ENCODE results near the gene TMEM80. TPM values are rescaled to one million over a fixed set of nuclear protein-coding genes. Genes with fewer than 3 reads are reported as not detected.
A peak's percentile ranks its signal among the peaks of the same experiment; 100 is the strongest.

TMEM80 gene
- total and polyA plus RNA-seq, 9 of the 15 experiments (the other 6 are each of a cell fraction or from before 2014, with no cell fraction given) = 5.1 to 30.1 (median 12.4) TPM

DNA sequence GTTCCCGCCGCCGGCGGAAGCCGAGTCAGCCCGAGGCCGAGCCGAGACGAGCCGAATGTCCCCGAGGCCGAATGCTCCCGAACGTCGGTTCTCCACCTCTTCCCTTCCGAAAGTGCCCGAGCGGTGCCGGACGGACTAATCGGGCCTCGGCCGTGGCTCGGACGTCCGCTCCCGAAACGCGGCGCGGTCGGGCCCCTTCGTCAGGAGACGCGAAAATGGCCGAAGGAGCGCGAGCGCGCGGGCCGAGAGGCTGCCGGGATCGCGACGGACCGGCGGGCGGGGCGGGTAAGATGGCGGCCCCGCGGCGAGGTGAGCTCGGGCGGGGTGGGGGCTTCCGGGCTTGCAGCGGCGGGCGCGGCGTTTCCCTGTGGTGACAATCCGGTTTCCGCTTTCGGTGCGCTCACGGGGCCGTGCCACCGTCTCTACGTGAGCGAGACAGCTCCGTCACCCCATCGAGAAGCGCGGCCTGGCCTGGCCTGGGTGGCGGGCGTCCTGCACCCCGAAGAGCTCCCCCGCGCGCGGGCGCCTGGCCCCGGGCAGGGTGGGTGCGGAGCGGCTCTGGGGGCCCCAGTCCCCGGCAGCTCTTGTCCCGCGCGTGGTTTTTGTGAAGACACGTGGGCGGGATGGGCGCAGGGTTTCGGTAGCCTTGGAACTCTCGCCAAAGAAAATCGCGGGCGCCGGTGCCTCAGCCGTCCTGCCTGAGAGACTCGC, at the start of gene TMEM80 (continued):
- TF ChIP-seq SP2 (IDR thresholded peaks at IDR 0.05; ENCODE audit: extremely low read depth, low read depth, low read length, poor library complexity, severe bottlenecking) (no peak), ATF1 (CRISPR knock-in tag; IDR thresholded peaks at IDR 0.05) (no peak), ATF1 (tag; IDR thresholded peaks at IDR 0.05) (peak; percentile 40; the same call in 1 of the 2 replicates), SIRT6 (IDR thresholded peaks at IDR 0.05; ENCODE audit: low read depth, low read length) (no peak), OTX1 (CRISPR knock-in tag; IDR thresholded peaks at IDR 0.05) (no peak), KDM4B (IDR thresholded peaks at IDR 0.05; ENCODE audit: borderline replicate concordance in 2 of 2, low read depth in 1 of 2) (no peak), ZNF347 (CRISPR knock-in tag; IDR thresholded peaks at IDR 0.05; ENCODE audit: low read depth) (no peak), IRF9 (tag; IDR thresholded peaks at IDR 0.05) (no peak), PML (IDR thresholded peaks at IDR 0.05; ENCODE audit: low read length) (peak; percentile 54), HSF4 (CRISPR knock-in tag; IDR thresholded peaks at IDR 0.05; ENCODE audit: borderline replicate concordance) (no peak), ZNF311 (CRISPR knock-in tag; IDR thresholded peaks at IDR 0.05) (no peak), RB1 (IDR thresholded peaks at IDR 0.05; ENCODE audit: low read depth) (peak; percentile 81), MEF2D (tag; conservative IDR thresholded peaks at IDR 0.05; ENCODE audit: low read depth) (no peak), SREBF1 (IDR thresholded peaks at IDR 0.05; ENCODE audit: borderline replicate concordance, low read depth, low read length) (no peak), ADNP (tag; IDR thresholded peaks at IDR 0.05) (no peak), HMG20B (CRISPR knock-in tag; IDR thresholded peaks at IDR 0.05) (no peak), SIX5 (IDR thresholded peaks at IDR 0.05; ENCODE audit: borderline replicate concordance in 1 of 2, insufficient read depth in 1 of 2, low read depth in 1 of 2, low read length in 2 of 2) (no peak), TAF9B (IDR thresholded peaks at IDR 0.05; ENCODE audit: partially characterized antibody) (no peak), SNRNP70 (optimal IDR thresholded peaks at IDR 0.05; ENCODE audit: low read depth, low read length) (no peak)
- TF ChIP-seq, protein P1, sequence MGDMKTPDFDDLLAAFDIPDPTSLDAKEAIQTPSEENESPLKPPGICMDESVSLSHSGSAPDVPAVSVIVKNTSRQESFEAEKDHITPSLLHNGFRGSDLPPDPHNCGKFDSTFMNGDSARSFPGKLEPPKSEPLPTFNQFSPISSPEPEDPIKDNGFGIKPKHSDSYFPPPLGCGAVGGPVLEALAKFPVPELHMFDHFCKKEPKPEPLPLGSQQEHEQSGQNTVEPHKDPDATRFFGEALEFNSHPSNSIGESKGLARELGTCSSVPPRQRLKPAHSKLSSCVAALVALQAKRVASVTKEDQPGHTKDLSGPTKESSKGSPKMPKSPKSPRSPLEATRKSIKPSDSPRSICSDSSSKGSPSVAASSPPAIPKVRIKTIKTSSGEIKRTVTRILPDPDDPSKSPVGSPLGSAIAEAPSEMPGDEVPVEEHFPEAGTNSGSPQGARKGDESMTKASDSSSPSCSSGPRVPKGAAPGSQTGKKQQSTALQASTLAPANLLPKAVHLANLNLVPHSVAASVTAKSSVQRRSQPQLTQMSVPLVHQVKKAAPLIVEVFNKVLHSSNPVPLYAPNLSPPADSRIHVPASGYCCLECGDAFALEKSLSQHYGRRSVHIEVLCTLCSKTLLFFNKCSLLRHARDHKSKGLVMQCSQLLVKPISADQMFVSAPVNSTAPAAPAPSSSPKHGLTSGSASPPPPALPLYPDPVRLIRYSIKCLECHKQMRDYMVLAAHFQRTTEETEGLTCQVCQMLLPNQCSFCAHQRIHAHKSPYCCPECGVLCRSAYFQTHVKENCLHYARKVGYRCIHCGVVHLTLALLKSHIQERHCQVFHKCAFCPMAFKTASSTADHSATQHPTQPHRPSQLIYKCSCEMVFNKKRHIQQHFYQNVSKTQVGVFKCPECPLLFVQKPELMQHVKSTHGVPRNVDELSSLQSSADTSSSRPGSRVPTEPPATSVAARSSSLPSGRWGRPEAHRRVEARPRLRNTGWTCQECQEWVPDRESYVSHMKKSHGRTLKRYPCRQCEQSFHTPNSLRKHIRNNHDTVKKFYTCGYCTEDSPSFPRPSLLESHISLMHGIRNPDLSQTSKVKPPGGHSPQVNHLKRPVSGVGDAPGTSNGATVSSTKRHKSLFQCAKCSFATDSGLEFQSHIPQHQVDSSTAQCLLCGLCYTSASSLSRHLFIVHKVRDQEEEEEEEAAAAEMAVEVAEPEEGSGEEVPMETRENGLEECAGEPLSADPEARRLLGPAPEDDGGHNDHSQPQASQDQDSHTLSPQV (IDR thresholded peaks at IDR 0.05) = no peak; the same call in 1 of the 2 replicates
- TF ChIP-seq, protein P2, sequence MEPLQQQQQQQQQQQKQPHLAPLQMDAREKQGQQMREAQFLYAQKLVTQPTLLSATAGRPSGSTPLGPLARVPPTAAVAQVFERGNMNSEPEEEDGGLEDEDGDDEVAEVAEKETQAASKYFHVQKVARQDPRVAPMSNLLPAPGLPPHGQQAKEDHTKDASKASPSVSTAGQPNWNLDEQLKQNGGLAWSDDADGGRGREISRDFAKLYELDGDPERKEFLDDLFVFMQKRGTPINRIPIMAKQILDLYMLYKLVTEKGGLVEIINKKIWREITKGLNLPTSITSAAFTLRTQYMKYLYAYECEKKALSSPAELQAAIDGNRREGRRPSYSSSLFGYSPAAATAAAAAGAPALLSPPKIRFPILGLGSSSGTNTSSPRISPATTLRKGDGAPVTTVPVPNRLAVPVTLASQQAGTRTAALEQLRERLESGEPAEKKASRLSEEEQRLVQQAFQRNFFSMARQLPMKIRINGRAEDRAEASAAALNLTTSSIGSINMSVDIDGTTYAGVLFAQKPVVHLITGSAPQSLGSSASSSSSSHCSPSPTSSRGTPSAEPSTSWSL (CRISPR knock-in tag; IDR thresholded peaks at IDR 0.05; ENCODE audit: borderline replicate concordance) = no peak
